22Rv1 (cell line): ENCODE measurements around the gene ACE.

Experiments used
- CTCF ChIP-seq: fragments of 450-650 bp; IDR thresholded peaks from 2 replicates; pipeline ENCODE4 v1.5.1; 2017; ENCODE audit warnings: mild to moderate bottlenecking
- ZFX ChIP-seq: fragments of 450-650 bp; IDR thresholded peaks from 2 replicates; pipeline ENCODE4 v1.6.1; 2017; ENCODE audit warnings: antibody characterized with exemption, borderline replicate concordance

- no peak for TF ChIP-seq CTCF
- TF ChIP-seq ZFX, result no peak
Observed at GRCh38 chr17:63486317-63487013, 9.6 kb downstream of the ACE start.
